AG08395 (cell line): ENCODE measurements around the gene SDHC.
A peak's percentile ranks its signal among the peaks of the same experiment; 100 is the strongest.
"Not testable (repeated sequence)": the region's sequence is repeated elsewhere in the genome, so short reads cannot be mapped to it uniquely, and the experiment has no call there.

Source experiments
- DNase-seq: peaks from one replicate; pipeline ENCODE4 v3.0.0; 2012; ENCODE audit warnings: mixed read lengths, low spot score

Gene SDHC

GRCh38 chr1:161388639-161389038, 74.5 kb downstream of the SDHC start:
- DNase-seq = no peak

- not testable (repeated sequence) for DNase-seq
Measured at GRCh38 chr1:161389158-161389557, 75.0 kb downstream of the SDHC start.

GRCh38 chr1:161389691-161390558, 75.7 kb downstream of the SDHC start:
- peak; percentile 97 for DNase-seq

GRCh38 chr1:161390559-161390858, 76.3 kb downstream of the SDHC start:
- peak; percentile 23 for DNase-seq

GRCh38 chr1:161391136-161391535, 77.0 kb downstream of the SDHC start:
- not testable (repeated sequence) for DNase-seq

- DNase-seq = no peak
Measured at GRCh38 chr1:161391611-161392010, 77.4 kb downstream of the SDHC start.

- no peak for DNase-seq
Measured at GRCh38 chr1:161393151-161393550, 79.0 kb downstream of the SDHC start.

- DNase-seq = not testable (repeated sequence)
Measured at GRCh38 chr1:161397038-161397437, 82.9 kb downstream of the SDHC start.

- no peak for DNase-seq
Measured at GRCh38 chr1:161398900-161399256, 84.7 kb downstream of the SDHC start.

- peak; percentile 83 for DNase-seq
Measured at GRCh38 chr1:161399257-161399998, 85.2 kb downstream of the SDHC start.

GRCh38 chr1:161402446-161402845, 88.3 kb downstream of the SDHC start:
- DNase-seq = no peak

GRCh38 chr1:161404051-161404597, 89.9 kb downstream of the SDHC start:
- no peak for DNase-seq

- not testable (repeated sequence) for DNase-seq
Measured at GRCh38 chr1:161406551-161406950, 92.4 kb downstream of the SDHC start.

GRCh38 chr1:161407451-161407985, 93.3 kb downstream of the SDHC start:
- DNase-seq = no peak

- no peak for DNase-seq
Measured at GRCh38 chr1:161408429-161409052, 94.4 kb downstream of the SDHC start.

- DNase-seq = not testable (repeated sequence)
Measured at GRCh38 chr1:161409848-161410635, 95.9 kb downstream of the SDHC start.

- not testable (repeated sequence) for DNase-seq
Measured at GRCh38 chr1:161410636-161410970, 96.4 kb downstream of the SDHC start.
